Left ventricle myocardium inferior (tissue), 1 donor: ENCODE results near the gene ARHGAP45. TPM values are rescaled to one million over a fixed set of nuclear protein-coding genes. Genes with fewer than 3 reads are reported as not detected.

Experiments used
- DNase-seq: peaks from one replicate; pipeline ENCODE4 v3.0.0-alpha.2; 2020
- H3K27ac ChIP-seq: fragments of 200-600 bp; replicated peaks from 2 replicates; pipeline ENCODE4 v1.8.0; 2021
- H3K27me3 ChIP-seq: fragments of 200-600 bp; 2 replicates; pipeline ENCODE4 v1.8.0; 2021; ENCODE audit warnings: low read depth
- H3K36me3 ChIP-seq: fragments of 200-600 bp; 2 replicates; pipeline ENCODE4 v1.8.0; 2021
- H3K4me1 ChIP-seq: fragments of 200-600 bp; 2 replicates; pipeline ENCODE4 v1.8.0; 2021
- H3K4me3 ChIP-seq: fragments of 200-600 bp; 2 replicates; pipeline ENCODE4 v1.8.0; 2021; ENCODE audit warnings: mild to moderate bottlenecking, moderate library complexity
- H3K9me3 ChIP-seq: fragments of 200-600 bp; replicated peaks from 2 replicates; pipeline ENCODE4 v1.8.0; 2021
- CTCF ChIP-seq: fragments of 200-600 bp; IDR thresholded peaks from 2 replicates; pipeline ENCODE4 v1.8.0; 2021; ENCODE audit warnings: antibody characterized with exemption, mild to moderate bottlenecking, borderline replicate concordance
- intact Hi-C: fragments of 100-400 bp; cut with micrococcal nuclease; formaldehyde crosslinking; loops from one replicate; pipeline ENCODE4 v1.11.0; 2022
- total RNA-seq: library from RNA; stranded (reverse); fragmentation: NEBNext Ultra II Directional; extraction: Animal tissue kit (Norgen Biotek cat#: 25700); gene quantifications from one replicate; pipeline ENCODE4 v1.2.1, GENCODE V29; 2021
- donor health status: DM: no; HTN: yes; CAD: no; lungs with severe emphysema.

The ARHGAP45 gene
- total RNA-seq, 1 donor from 2014 or later = 4.8 TPM

GRCh38 chr19:1026783-1027649, 40.0 kb upstream of the ARHGAP45 start:
- Histone ChIP-seq H3K27me3 (no peaks in the 10 kb centered on the region), H3K4me3 (peak overlapping the region; percentile 84), H3K36me3 (peaks cover 5% of the 10 kb centered on the region), H3K4me1 (peaks cover 65% of the 10 kb centered on the region), H3K27ac (peak overlapping the region; percentile 94), H3K9me3 (no peaks in the 10 kb centered on the region)
- peak; percentile 18 for DNase-seq
- no peak for TF ChIP-seq CTCF
- intact Hi-C loops = loop anchor here (5.0 kb wide), 1 partner anchor 75 kb away; the partner anchor contains the start of gene GPX4

GRCh38 chr19:1027650-1028061, 39.3 kb upstream of the ARHGAP45 start:
- Histone ChIP-seq H3K4me1 (peaks cover 58% of the 10 kb centered on the region), H3K4me3 (peak overlapping the region; percentile 84), H3K27ac (peak overlapping the region; percentile 94), H3K36me3 (peaks cover 12% of the 10 kb centered on the region), H3K27me3 (no peaks in the 10 kb centered on the region), H3K9me3 (no peaks in the 10 kb centered on the region)
- TF ChIP-seq CTCF = no peak
- intact Hi-C loops = loop anchor here (5.0 kb wide), 1 partner anchor 75 kb away; the partner anchor contains the start of gene GPX4
- peak; percentile 18 for DNase-seq

- peaks cover 18% of the 10 kb centered on the region for H3K36me3 ChIP-seq
- H3K27me3 ChIP-seq = no peaks in the 10 kb centered on the region
- H3K4me3 ChIP-seq = peak overlapping the region; percentile 84
- no peak for TF ChIP-seq CTCF
- no peaks in the 10 kb centered on the region for H3K9me3 ChIP-seq
- DNase-seq = peak; percentile 61
- peak overlapping the region; percentile 94 for H3K27ac ChIP-seq
- peaks cover 52% of the 10 kb centered on the region for H3K4me1 ChIP-seq
- intact Hi-C loops = loop anchor here (5.0 kb wide), 1 partner anchor 74 kb away; the partner anchor contains the start of gene GPX4
Observed at GRCh38 chr19:1028062-1028926, 38.7 kb upstream of the ARHGAP45 start.

- intact Hi-C loops = no loop called here
Observed at GRCh38 chr19:1032264-1032867, 34.6 kb upstream of the ARHGAP45 start.

More at GRCh38 chr19:1032264-1032867, 34.6 kb upstream of the ARHGAP45 start:
- TF ChIP-seq CTCF = no peak
- H3K36me3 ChIP-seq = peaks cover 40% of the 10 kb centered on the region
- H3K4me1 ChIP-seq = peaks cover 31% of the 10 kb centered on the region
- no peak overlapping the region for H3K27ac ChIP-seq
- H3K9me3 ChIP-seq = no peaks in the 10 kb centered on the region
- no peak for DNase-seq
- no peak overlapping the region for H3K4me3 ChIP-seq
- H3K27me3 ChIP-seq = no peaks in the 10 kb centered on the region
